Measurements from ENCODE around the gene LNPK. TPM values are rescaled to one million over a fixed set of nuclear protein-coding genes. Genes with fewer than 3 reads are reported as not detected.

Gene LNPK
- total and polyA plus RNA-seq, 2 experiments from 2014 or later, result 15.4 to 48.5 TPM

DNA sequence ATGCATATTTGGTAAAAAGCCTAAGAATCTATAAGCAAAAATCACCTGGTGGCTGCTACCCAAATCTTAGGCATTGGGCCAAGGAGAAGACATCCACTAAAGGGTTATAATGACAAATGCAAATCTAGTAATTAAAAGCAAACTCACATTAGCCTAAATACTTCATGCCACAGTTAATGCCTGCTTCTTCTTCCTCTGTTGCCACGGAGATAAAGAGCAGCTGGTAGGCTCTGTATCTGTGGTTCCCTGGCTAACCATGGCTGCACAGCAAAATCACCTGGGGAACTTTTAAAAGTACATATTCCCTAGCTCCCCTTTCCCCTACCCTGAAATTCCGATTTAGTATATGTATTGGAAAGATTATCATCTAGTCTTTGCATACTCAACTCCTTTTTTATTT lies 114.3 kb downstream of the LNPK start:
- WGBS (ENCODE audit: low lambda C conversion rate, missing lambda C conversion rate), result 82% methylated on average over 2 of the region's 2 CpGs
- H3K27ac ChIP-seq, result no peak overlapping the region
- no peaks in the 10 kb centered on the region for H3K36me3 ChIP-seq (replicated peaks; ENCODE audit: insufficient read depth, low read depth)
- H3K9me3 ChIP-seq (ENCODE audit: low read depth), result no peaks in the 10 kb centered on the region
- no peaks in the 10 kb centered on the region for H3K9me2 ChIP-seq (replicated peaks; ENCODE audit: insufficient read depth)
- no peak overlapping the region for H3K4me3 ChIP-seq
- H3K4me1 ChIP-seq (ENCODE audit: insufficient read depth), result peaks cover 4% of the 10 kb centered on the region
- no peak for DNase-seq (ENCODE audit: low spot score)
- no peak for TF ChIP-seq EZH2 (IDR thresholded peaks at IDR 0.05; ENCODE audit: borderline replicate concordance)
- TF ChIP-seq CTCF (IDR thresholded peaks at IDR 0.05; ENCODE audit: poor library complexity), result no peak
- TF ChIP-seq EZH2phosphoT487 (IDR thresholded peaks at IDR 0.05; ENCODE audit: low read depth, severe bottlenecking, unreplicated experiment), result no peak
- H2AFZ ChIP-seq, result no peak overlapping the region
- no peak overlapping the region for H3K4me2 ChIP-seq
- H3K79me2 ChIP-seq, result no peaks in the 10 kb centered on the region
- no peaks in the 10 kb centered on the region for H4K20me1 ChIP-seq (ENCODE audit: insufficient read depth, poor library complexity, severe bottlenecking)
- no peaks in the 10 kb centered on the region for H3K27me3 ChIP-seq

GRCh38 chr2:175884697-175885393 lies 117.2 kb downstream of the LNPK start:
- no peaks in the 10 kb centered on the region for H3K27me3 ChIP-seq
- H3K4me1 ChIP-seq (ENCODE audit: insufficient read depth), result peaks cover 4% of the 10 kb centered on the region
- 51% methylated on average over 7 of the region's 7 CpGs for WGBS (ENCODE audit: low lambda C conversion rate, missing lambda C conversion rate)
- H3K36me3 ChIP-seq (replicated peaks; ENCODE audit: insufficient read depth, low read depth), result no peaks in the 10 kb centered on the region
- H3K4me3 ChIP-seq, result no peak overlapping the region
- H3K9me3 ChIP-seq (ENCODE audit: low read depth), result no peaks in the 10 kb centered on the region
- no peak overlapping the region for H3K4me2 ChIP-seq
- no peak overlapping the region for H3K27ac ChIP-seq
- TF ChIP-seq EZH2 (IDR thresholded peaks at IDR 0.05; ENCODE audit: borderline replicate concordance) (no peak), CTCF (IDR thresholded peaks at IDR 0.05; ENCODE audit: poor library complexity) (no peak), EZH2phosphoT487 (IDR thresholded peaks at IDR 0.05; ENCODE audit: low read depth, severe bottlenecking, unreplicated experiment) (no peak)
- no peaks in the 10 kb centered on the region for H4K20me1 ChIP-seq (ENCODE audit: insufficient read depth, poor library complexity, severe bottlenecking)
- H2AFZ ChIP-seq, result no peak overlapping the region
- no peak for DNase-seq (ENCODE audit: low spot score)
- H3K79me2 ChIP-seq, result no peaks in the 10 kb centered on the region
- no peaks in the 10 kb centered on the region for H3K9me2 ChIP-seq (replicated peaks; ENCODE audit: insufficient read depth)

DNA sequence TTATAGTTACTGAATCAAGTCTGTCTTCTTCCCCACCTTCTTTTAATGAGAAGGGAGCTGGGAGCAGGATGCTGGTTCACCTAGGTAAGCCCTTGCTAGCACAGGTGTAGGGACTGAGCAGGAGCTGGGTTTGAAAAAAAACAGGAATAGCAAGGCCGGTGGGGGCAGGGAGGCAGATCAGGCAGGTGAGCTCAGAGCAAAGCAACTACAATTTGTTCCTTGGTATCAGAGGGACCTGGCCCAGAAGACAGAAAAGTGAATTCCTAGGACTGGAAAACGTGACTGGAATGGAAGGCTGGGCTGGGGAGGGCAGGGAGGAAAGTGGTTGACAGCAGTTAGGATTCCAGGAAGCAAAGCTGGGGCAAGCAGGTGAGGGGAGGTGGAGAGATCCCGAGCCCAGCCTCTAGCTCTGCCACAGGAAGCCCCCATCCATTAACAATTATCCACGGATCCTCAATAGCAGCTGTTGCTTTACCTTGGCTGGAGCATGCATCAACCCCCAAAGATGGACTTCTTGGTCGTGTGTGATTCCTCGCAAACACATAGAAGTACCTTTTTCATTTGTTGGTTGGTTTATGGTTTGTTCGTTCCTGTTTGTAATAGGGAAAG lies 118.4 kb downstream of the LNPK start:
- no peak overlapping the region for H3K4me3 ChIP-seq
- TF ChIP-seq EZH2 (IDR thresholded peaks at IDR 0.05; ENCODE audit: borderline replicate concordance), result no peak
- TF ChIP-seq EZH2phosphoT487 (IDR thresholded peaks at IDR 0.05; ENCODE audit: low read depth, severe bottlenecking, unreplicated experiment), result no peak
- no peak for TF ChIP-seq CTCF (IDR thresholded peaks at IDR 0.05; ENCODE audit: poor library complexity)
- H4K20me1 ChIP-seq (ENCODE audit: insufficient read depth, poor library complexity, severe bottlenecking), result no peaks in the 10 kb centered on the region
- no peak overlapping the region for H3K27ac ChIP-seq
- H3K79me2 ChIP-seq, result no peaks in the 10 kb centered on the region
- H3K27me3 ChIP-seq, result no peaks in the 10 kb centered on the region
- no peaks in the 10 kb centered on the region for H3K9me3 ChIP-seq (ENCODE audit: low read depth)
- no peaks in the 10 kb centered on the region for H3K9me2 ChIP-seq (replicated peaks; ENCODE audit: insufficient read depth)
- WGBS (ENCODE audit: low lambda C conversion rate, missing lambda C conversion rate), result 71% methylated on average over 7 of the region's 7 CpGs
- DNase-seq (ENCODE audit: low spot score), result no peak
- no peak overlapping the region for H3K4me2 ChIP-seq
- H3K36me3 ChIP-seq (replicated peaks; ENCODE audit: insufficient read depth, low read depth), result no peaks in the 10 kb centered on the region
- no peak overlapping the region for H2AFZ ChIP-seq
- H3K4me1 ChIP-seq (ENCODE audit: insufficient read depth), result peaks cover 4% of the 10 kb centered on the region

Data from hepatocyte (in vitro differentiated cells).